C4-2B (cell line): ENCODE measurements around the gene METTL4.

Source experiments
- ZFX ChIP-seq: fragments of 450-650 bp; IDR thresholded peaks from 2 replicates; pipeline ENCODE4 v1.6.1; 2017
- TF ChIP-seq, protein P1 (sequence below): fragments of 450-650 bp; conservative IDR thresholded peaks from 2 replicates; pipeline ENCODE4 v1.5.1; 2017; ENCODE audit warnings: mild to moderate bottlenecking

- TF ChIP-seq, protein P1, sequence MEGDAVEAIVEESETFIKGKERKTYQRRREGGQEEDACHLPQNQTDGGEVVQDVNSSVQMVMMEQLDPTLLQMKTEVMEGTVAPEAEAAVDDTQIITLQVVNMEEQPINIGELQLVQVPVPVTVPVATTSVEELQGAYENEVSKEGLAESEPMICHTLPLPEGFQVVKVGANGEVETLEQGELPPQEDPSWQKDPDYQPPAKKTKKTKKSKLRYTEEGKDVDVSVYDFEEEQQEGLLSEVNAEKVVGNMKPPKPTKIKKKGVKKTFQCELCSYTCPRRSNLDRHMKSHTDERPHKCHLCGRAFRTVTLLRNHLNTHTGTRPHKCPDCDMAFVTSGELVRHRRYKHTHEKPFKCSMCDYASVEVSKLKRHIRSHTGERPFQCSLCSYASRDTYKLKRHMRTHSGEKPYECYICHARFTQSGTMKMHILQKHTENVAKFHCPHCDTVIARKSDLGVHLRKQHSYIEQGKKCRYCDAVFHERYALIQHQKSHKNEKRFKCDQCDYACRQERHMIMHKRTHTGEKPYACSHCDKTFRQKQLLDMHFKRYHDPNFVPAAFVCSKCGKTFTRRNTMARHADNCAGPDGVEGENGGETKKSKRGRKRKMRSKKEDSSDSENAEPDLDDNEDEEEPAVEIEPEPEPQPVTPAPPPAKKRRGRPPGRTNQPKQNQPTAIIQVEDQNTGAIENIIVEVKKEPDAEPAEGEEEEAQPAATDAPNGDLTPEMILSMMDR, result no peak
- TF ChIP-seq ZFX, result no peak
These were observed 31.5 kb upstream of the METTL4 start for GRCh38 chr18:2602844-2603243.
